Aorta (tissue), 5 donors: ENCODE measurements around the gene CMTM4. TPM values are rescaled to one million over a fixed set of nuclear protein-coding genes. Genes with fewer than 3 reads are reported as not detected.
A peak's percentile ranks its signal among the peaks of the same experiment; 100 is the strongest.
"Not testable (repeated sequence)": the region's sequence is repeated elsewhere in the genome, so short reads cannot be mapped to it uniquely, and the experiment has no call there.

Experiments used
- ATAC-seq: fragments of 200-7000 bp; cut with Tn5 transposase; one replicate; pipeline ENCODE4 v1.9.1; 2022; ENCODE audit warnings: moderate library complexity; ENCODE audit not compliant: low FRiP score
- DNase-seq, 2 donors: peaks; one replicate each; pipeline ENCODE4 v3.0.0-alpha.2; 2020
- H3K27ac ChIP-seq, 2 donors: one replicate each; pipeline ENCODE4 v1.5.1; 2013; ENCODE audit warnings: low read length in 2 of 2, mild to moderate bottlenecking in 2 of 2, moderate library complexity in 2 of 2, control low read depth in 1 of 2, inconsistent platforms in 1 of 2, low read depth in 1 of 2
- H3K27me3 ChIP-seq, 2 donors: one replicate each; pipeline ENCODE4 v1.6.1; 2013; ENCODE audit warnings: control low read depth in 1 of 2, low read length in 1 of 2, mild to moderate bottlenecking in 1 of 2, moderate library complexity in 1 of 2; ENCODE audit not compliant: insufficient read depth in 2 of 2, control insufficient read depth in 1 of 2
- H3K36me3 ChIP-seq, 2 donors: one replicate each; pipeline ENCODE4 v1.6.1; 2013; ENCODE audit warnings: control low read depth in 1 of 2, low read length in 1 of 2, mild to moderate bottlenecking in 1 of 2; ENCODE audit not compliant: insufficient read depth in 2 of 2, control insufficient read depth in 1 of 2
- H3K4me1 ChIP-seq, 2 donors: one replicate each; pipeline ENCODE4 v1.6.1; 2013; ENCODE audit warnings: low read length in 2 of 2, control low read depth in 1 of 2, mild to moderate bottlenecking in 1 of 2, moderate library complexity in 1 of 2; ENCODE audit not compliant: insufficient read depth in 2 of 2, control insufficient read depth in 1 of 2
- H3K4me3 ChIP-seq, 2 donors: one replicate each; pipeline ENCODE4 v1.5.1; 2013; ENCODE audit warnings: low read length in 2 of 2, control low read depth in 1 of 2, mild to moderate bottlenecking in 1 of 2
- H3K9me3 ChIP-seq: one replicate; pipeline ENCODE4 v1.6.1; 2013; ENCODE audit warnings: mild to moderate bottlenecking, low read length; ENCODE audit not compliant: control insufficient read depth
- WGBS, 2 donors: extraction: QIAGEN DNeasy Blood & Tissue Kit; methylation state at CpG; one replicate each; pipeline ENCODE4 v1.1.7; 2013; 5-methylcytosine and 5-hydroxymethylcytosine counted together
- intact Hi-C, 2 donors: fragments of 100-400 bp; cut with DNase I; formaldehyde crosslinking; loops; one replicate each; pipeline versions ENCODE4 v1.14.2 to v1.15.0; 2022
- polyA plus RNA-seq, 2 donors: library from polyadenylated mRNA; stranded (reverse); fragments of 200-250 nt; gene quantifications; one replicate each; pipeline ENCODE4 v1.2.3, GENCODE V29; 2013
- total RNA-seq, 2 donors: library from RNA; stranded (reverse); fragmentation: NEBNext Ultra II Directional; extraction: Animal tissue kit (Norgen Biotek cat#: 25700); gene quantifications; one replicate each; pipeline ENCODE4 v1.2.1, GENCODE V29; 2021
- donor health status: healthy with polysubstance abuse.
- donor health status: Bipolar disorder and iron deficiency.
- donor health status: DM: no; HTN: no; CAD: no.
- donor health status: DM: no; HTN: no; CAD: no.
- donor health status: DM: yes; HTN: yes; CAD: no.

Gene CMTM4
- total and polyA plus RNA-seq, 4 donors: 8.9 to 24.9 (median 13.5) TPM

GRCh38 chr16:66612422-66612821 is 84.1 kb downstream of the CMTM4 start:
- Histone ChIP-seq H3K4me3 (no peak overlapping the region), H3K27me3 (no peaks in the 10 kb centered on the region), H3K9me3 (no peaks in the 10 kb centered on the region), H3K4me1 (no peaks in the 10 kb centered on the region), H3K27ac (no peak overlapping the region), H3K36me3 (no peaks in the 10 kb centered on the region)
- DNase-seq: no peak
- 39 to 57% methylated on average over 14 of the region's 14 CpGs for WGBS, 2 donors
- ATAC-seq: no peak
- intact Hi-C loops: no loop called here

- ATAC-seq, H3K4me1 ChIP-seq, intact Hi-C loops, H3K4me3 ChIP-seq, H3K36me3 ChIP-seq, DNase-seq, H3K27me3 ChIP-seq, H3K9me3 ChIP-seq, H3K27ac ChIP-seq: not testable (repeated sequence)
- 93% methylated on average over 8 of the region's 8 CpGs for WGBS, 2 donors
These were observed 84.6 kb downstream of the CMTM4 start for GRCh38 chr16:66611911-66612310.

- H3K36me3 ChIP-seq: no peaks in the 10 kb centered on the region
These were observed 86.3 kb downstream of the CMTM4 start for GRCh38 chr16:66610111-66610820.

GRCh38 chr16:66609139-66609510 is 87.4 kb downstream of the CMTM4 start:
- Histone ChIP-seq H3K27ac (no peak overlapping the region), H3K9me3 (no peaks in the 10 kb centered on the region), H3K4me3 (no peak overlapping the region), H3K4me1 (no peaks in the 10 kb centered on the region), H3K27me3 (no peaks in the 10 kb centered on the region), H3K36me3 (no peaks in the 10 kb centered on the region)
- WGBS, 2 donors: 81 to 84% methylated on average over 12 of the region's 12 CpGs
- ATAC-seq: no peak
- intact Hi-C loops: loop anchor here (2.0 to 5.0 kb wide), 5 partner anchors 40 to 258 kb away; partner anchors contain the start of gene DYNC1LI2 (in 1 of the 2)
- DNase-seq: no peak

More at GRCh38 chr16:66610111-66610820, 86.3 kb downstream of the CMTM4 start:
- DNase-seq (no peak), ATAC-seq (no peak)
- intact Hi-C loops: no loop called here
- H3K27ac ChIP-seq: no peak overlapping the region
- H3K4me3 ChIP-seq: no peak overlapping the region
- WGBS, 2 donors: 84 to 85% methylated on average over 11 to 14 of the region's 14 CpGs
- no peaks in the 10 kb centered on the region for H3K9me3 ChIP-seq
- no peaks in the 10 kb centered on the region for H3K4me1 ChIP-seq
- H3K27me3 ChIP-seq: no peaks in the 10 kb centered on the region

GRCh38 chr16:66608241-66609138 is 88.1 kb downstream of the CMTM4 start:
- Histone ChIP-seq H3K36me3 (no peaks in the 10 kb centered on the region), H3K9me3 (no peaks in the 10 kb centered on the region), H3K27ac (no peak overlapping the region), H3K27me3 (no peaks in the 10 kb centered on the region), H3K4me3 (no peak overlapping the region), H3K4me1 (no peaks in the 10 kb centered on the region)
- DNase-seq (peak; percentile 90 to 96), ATAC-seq (peak; percentile 69)
- intact Hi-C loops: loop anchor here (2.0 to 5.0 kb wide), 5 partner anchors 40 to 259 kb away; partner anchors contain the start of gene DYNC1LI2 (in 1 of the 2)
- WGBS, 2 donors: 27 to 30% methylated on average over 17 of the region's 17 CpGs

- intact Hi-C loops: loop anchor here (5.0 kb wide), 3 partner anchors 146 to 261 kb away; partner anchors contain the start of gene DYNC1LI2 (in 1 of the 2)
- Histone ChIP-seq H3K27ac (peak overlapping the region; percentile 62 to 70), H3K36me3 (no peaks in the 10 kb centered on the region), H3K4me1 (no peaks in the 10 kb centered on the region), H3K27me3 (no peaks in the 10 kb centered on the region), H3K4me3 (no peak overlapping the region), H3K9me3 (no peaks in the 10 kb centered on the region)
- 73 to 75% methylated on average over 10 of the region's 10 CpGs for WGBS, 2 donors
- DNase-seq (no peak), ATAC-seq (no peak)
These were observed 90.4 kb downstream of the CMTM4 start for GRCh38 chr16:66605979-66606751.

GRCh38 chr16:66605177-66605978 is 91.2 kb downstream of the CMTM4 start:
- intact Hi-C loops: loop anchor here (5.0 kb wide), 3 partner anchors 147 to 262 kb away; partner anchors contain the start of gene DYNC1LI2 (in 1 of the 2)
- Histone ChIP-seq H3K27me3 (no peaks in the 10 kb centered on the region), H3K4me3 (peak overlapping the region; percentile 69 to 75), H3K4me1 (no peaks in the 10 kb centered on the region), H3K9me3 (no peaks in the 10 kb centered on the region), H3K27ac (peak overlapping the region; percentile 62 to 70), H3K36me3 (no peaks in the 10 kb centered on the region)
- peak; percentile 81 to 88 for DNase-seq
- 6% methylated on average over 49 to 61 of the region's 61 CpGs for WGBS, 2 donors
- ATAC-seq: peak; percentile 55
